HEK293 (cell line): ENCODE results near the gene TTC23.

Experiments used
- AEBP2 ChIP-seq: fragments of 450-650 bp; formaldehyde crosslinking; IDR thresholded peaks from 2 replicates; pipeline ENCODE4 v1.5.1; 2016; ENCODE audit warnings: missing biosample characterization, missing genetic modification characterization, borderline replicate concordance
- EGR2 ChIP-seq: fragments of 450-650 bp; formaldehyde crosslinking; IDR thresholded peaks from 2 replicates; pipeline ENCODE4 v1.5.1; 2016; ENCODE audit warnings: low read depth, missing biosample characterization, missing genetic modification characterization
- GLI2 ChIP-seq: fragments of 450-650 bp; formaldehyde crosslinking; IDR thresholded peaks from 2 replicates; pipeline ENCODE4; 2017; ENCODE audit warnings: missing biosample characterization, missing genetic modification characterization, low read depth, borderline replicate concordance
- INSM2 ChIP-seq: fragments of 450-650 bp; formaldehyde crosslinking; IDR thresholded peaks from 2 replicates; pipeline ENCODE4 v1.5.1; 2016; ENCODE audit warnings: missing biosample characterization, missing genetic modification characterization
- KLF10 ChIP-seq: fragments of 450-650 bp; IDR thresholded peaks from 2 replicates; pipeline ENCODE4 v1.5.1; 2018; ENCODE audit warnings: missing biosample characterization, mild to moderate bottlenecking, missing genetic modification characterization
- KLF16 ChIP-seq: fragments of 450-650 bp; formaldehyde crosslinking; IDR thresholded peaks from 2 replicates; pipeline ENCODE4 v1.5.1; 2017; ENCODE audit warnings: missing biosample characterization, missing genetic modification characterization
- MYNN ChIP-seq: fragments of 450-650 bp; formaldehyde crosslinking; IDR thresholded peaks from 2 replicates; pipeline ENCODE4 v1.5.1; 2016; ENCODE audit warnings: missing biosample characterization, missing genetic modification characterization, borderline replicate concordance
- MZF1 ChIP-seq: fragments of 450-650 bp; formaldehyde crosslinking; IDR thresholded peaks from 2 replicates; pipeline ENCODE4 v1.5.1; 2017; ENCODE audit warnings: missing biosample characterization, missing genetic modification characterization, borderline replicate concordance
- RBAK ChIP-seq: fragments of 450-650 bp; formaldehyde crosslinking; IDR thresholded peaks from 2 replicates; pipeline ENCODE4 v1.5.1; 2016; ENCODE audit warnings: missing biosample characterization, missing genetic modification characterization
- SCRT2 ChIP-seq: fragments of 450-650 bp; formaldehyde crosslinking; IDR thresholded peaks from 2 replicates; pipeline ENCODE4 v1.5.1; 2016; ENCODE audit warnings: missing biosample characterization, missing genetic modification characterization
- SP7 ChIP-seq: fragments of 450-650 bp; formaldehyde crosslinking; IDR thresholded peaks from 2 replicates; pipeline ENCODE4 v1.5.1; 2016; ENCODE audit warnings: missing biosample characterization, missing genetic modification characterization
- ZBTB21 ChIP-seq: fragments of 450-650 bp; formaldehyde crosslinking; IDR thresholded peaks from 2 replicates; pipeline ENCODE4 v1.5.1; 2017; ENCODE audit warnings: missing biosample characterization, missing genetic modification characterization
- ZBTB44 ChIP-seq: fragments of 450-650 bp; IDR thresholded peaks from 2 replicates; pipeline ENCODE4 v1.5.1; 2018; ENCODE audit warnings: missing biosample characterization, mild to moderate bottlenecking, missing genetic modification characterization
- ZBTB6 ChIP-seq: fragments of 450-650 bp; formaldehyde crosslinking; IDR thresholded peaks from 2 replicates; pipeline ENCODE4 v1.5.1; 2017; ENCODE audit warnings: missing biosample characterization, missing genetic modification characterization
- ZBTB8A ChIP-seq: fragments of 450-650 bp; formaldehyde crosslinking; IDR thresholded peaks from 2 replicates; pipeline ENCODE4 v1.5.1; 2016; ENCODE audit warnings: missing biosample characterization, missing genetic modification characterization
- ZFP37 ChIP-seq: fragments of 450-650 bp; formaldehyde crosslinking; IDR thresholded peaks from 2 replicates; pipeline ENCODE4 v1.5.1; 2016; ENCODE audit warnings: missing biosample characterization, missing genetic modification characterization
- ZNF140 ChIP-seq: fragments of 450-650 bp; formaldehyde crosslinking; IDR thresholded peaks from 2 replicates; pipeline ENCODE4 v1.5.1; 2016; ENCODE audit warnings: missing biosample characterization, missing genetic modification characterization
- ZNF174 ChIP-seq: fragments of 450-650 bp; formaldehyde crosslinking; IDR thresholded peaks from 2 replicates; pipeline ENCODE4 v1.5.0; 2017; ENCODE audit warnings: missing biosample characterization, mild to moderate bottlenecking, missing genetic modification characterization
- ZNF214 ChIP-seq: fragments of 450-650 bp; formaldehyde crosslinking; IDR thresholded peaks from 2 replicates; pipeline ENCODE4 v1.5.1; 2017; ENCODE audit warnings: missing biosample characterization, mild to moderate bottlenecking, missing genetic modification characterization, borderline replicate concordance
- ZNF24 ChIP-seq: fragments of 450-650 bp; formaldehyde crosslinking; IDR thresholded peaks from 2 replicates; pipeline ENCODE4 v1.5.1; 2016; ENCODE audit warnings: missing biosample characterization, missing genetic modification characterization
- ZNF280C ChIP-seq: fragments of 450-650 bp; formaldehyde crosslinking; IDR thresholded peaks from 2 replicates; pipeline ENCODE4 v1.5.1; 2016; ENCODE audit warnings: missing biosample characterization, missing genetic modification characterization
- ZNF37A ChIP-seq: fragments of 450-650 bp; IDR thresholded peaks from 2 replicates; pipeline ENCODE4 v1.5.1; 2018; ENCODE audit warnings: missing biosample characterization, missing genetic modification characterization
- ZNF514 ChIP-seq: fragments of 450-650 bp; formaldehyde crosslinking; IDR thresholded peaks from 2 replicates; pipeline ENCODE4 v1.5.1; 2016; ENCODE audit warnings: missing biosample characterization, missing genetic modification characterization
- ZNF701 ChIP-seq: fragments of 450-650 bp; formaldehyde crosslinking; IDR thresholded peaks from 2 replicates; pipeline ENCODE4 v1.5.1; 2016; ENCODE audit warnings: missing biosample characterization, missing genetic modification characterization
- ZNF76 ChIP-seq: fragments of 450-650 bp; formaldehyde crosslinking; IDR thresholded peaks from 2 replicates; pipeline ENCODE4; 2016; ENCODE audit warnings: low read depth, missing biosample characterization, missing genetic modification characterization, borderline replicate concordance
- ZNF776 ChIP-seq: fragments of 450-650 bp; formaldehyde crosslinking; IDR thresholded peaks from 2 replicates; pipeline ENCODE4 v1.5.0; 2017; ENCODE audit warnings: missing biosample characterization, missing genetic modification characterization, borderline replicate concordance
- ZNF785 ChIP-seq: fragments of 450-650 bp; formaldehyde crosslinking; IDR thresholded peaks from 2 replicates; pipeline ENCODE4 v1.5.1; 2016; ENCODE audit warnings: missing biosample characterization, missing genetic modification characterization
- ZSCAN16 ChIP-seq: fragments of 450-650 bp; formaldehyde crosslinking; IDR thresholded peaks from 2 replicates; pipeline ENCODE4 v1.5.1; 2016; ENCODE audit warnings: missing biosample characterization, missing genetic modification characterization
- ZXDB ChIP-seq: fragments of 450-650 bp; formaldehyde crosslinking; IDR thresholded peaks from 2 replicates; pipeline ENCODE4 v1.5.1; 2016; ENCODE audit warnings: missing biosample characterization, missing genetic modification characterization

TTC23 gene

GRCh38 chr15:99123713-99124451 is 125.5 kb downstream of the TTC23 start (continued):
- TF ChIP-seq GLI2 = no peak
- TF ChIP-seq ZSCAN16 (tag by site-specific recombination) = no peak
- TF ChIP-seq ZNF785 (tag by site-specific recombination) = no peak
- no peak for TF ChIP-seq ZNF214 (tag by site-specific recombination)
- peak; percentile 68; the same call in 1 of the 2 replicates for TF ChIP-seq MZF1 (tag by site-specific recombination)
- TF ChIP-seq RBAK (tag by site-specific recombination) = no peak
- TF ChIP-seq ZNF174 (tag by site-specific recombination) = no peak
- TF ChIP-seq MYNN = no peak
- TF ChIP-seq ZNF701 (tag by site-specific recombination) = no peak
- peak; percentile 94 for TF ChIP-seq ZBTB8A (tag by site-specific recombination)
- peak; percentile 76 for TF ChIP-seq ZNF76 (tag by site-specific recombination)
- no peak for TF ChIP-seq ZNF140 (tag by site-specific recombination)
- TF ChIP-seq ZNF24 (tag by site-specific recombination) = peak; percentile 89
- peak; percentile 99 for TF ChIP-seq SCRT2 (tag by site-specific recombination)
- peak; percentile 40; the same call in 1 of the 2 replicates for TF ChIP-seq KLF16 (tag by site-specific recombination)
- TF ChIP-seq INSM2 (tag by site-specific recombination) = peak; percentile 49; the same call in 1 of the 2 replicates
- no peak for TF ChIP-seq ZNF280C
- peak; percentile 59; the same call in 1 of the 2 replicates for TF ChIP-seq ZBTB44 (tag by site-specific recombination)
- no peak for TF ChIP-seq ZNF514 (tag by site-specific recombination)
- no peak for TF ChIP-seq EGR2 (tag by site-specific recombination)
- peak; percentile 66 for TF ChIP-seq ZXDB (tag by site-specific recombination)
- 0 out of 2 replicates have a peak, but pooled peaks have one; percentile 39 for TF ChIP-seq ZBTB21 (tag by site-specific recombination)
- no peak for TF ChIP-seq ZNF37A (tag by site-specific recombination)
- peak; percentile 87 for TF ChIP-seq SP7
- TF ChIP-seq ZNF776 (tag by site-specific recombination) = no peak
- no peak for TF ChIP-seq KLF10 (tag by site-specific recombination)
- TF ChIP-seq ZBTB6 (tag by site-specific recombination) = no peak
- no peak for TF ChIP-seq AEBP2 (tag by site-specific recombination)
- TF ChIP-seq ZFP37 = peak; percentile 70; the same call in 1 of the 2 replicates
